SK-N-SH (cell line): Measurements from ENCODE around the gene DIP2A. TPM values are rescaled to one million over a fixed set of nuclear protein-coding genes. Genes with fewer than 3 reads are reported as not detected.

Experiments used
- CTCF ChIA-PET: fragments of 300-600, 350-600 bp; formaldehyde crosslinking; extraction: SDS; loops from one replicate; lab custom pipeline; 2021; lab: Yijun Ruan, JAX
- POLR2A ChIA-PET: fragments of 350-600 bp; sonication (Branson Sonifier 250); formaldehyde crosslinking; extraction: SDS; loops from one replicate; lab custom pipeline; 2020; ENCODE audit warnings: antibody characterized with exemption, inconsistent platforms; lab: Yijun Ruan, JAX
- DNase-seq: peaks from one replicate; pipeline ENCODE4 v3.0.0; 2012
- H2AFZ ChIP-seq: fragments of 200-600 bp; sonication (generic); 2 replicates; pipeline ENCODE4 v1.8.1; 2016; ENCODE audit warnings: antibody characterized with exemption, mild to moderate bottlenecking, low read depth
- H3F3A ChIP-seq: fragments of 200-600 bp; sonication (generic); replicated peaks from 2 replicates; pipeline ENCODE3; 2016; ENCODE audit warnings: antibody characterized with exemption, mild to moderate bottlenecking; ENCODE audit not compliant: insufficient read depth
- H3K27ac ChIP-seq, 2 experiments: fragments of 200-500 bp in 1 of 2; fragments of 200-600 bp in 1 of 2; sonication (Bioruptor generic) in 1 of 2; sonication (generic), shearing (Covaris generic) in 1 of 2; 2 replicates each; pipeline versions ENCODE4 v1.5.1 to v1.6.1; 2014 to 2016; ENCODE audit warnings: low read depth in 2 of 2, inconsistent platforms in 1 of 2, low read length in 1 of 2, mild to moderate bottlenecking in 1 of 2, mixed read lengths in 1 of 2
- H3K27me3 ChIP-seq: fragments of 200-600 bp; sonication (generic), shearing (Covaris generic); 2 replicates; pipeline ENCODE4 v1.6.1; 2016; ENCODE audit warnings: mixed run types; ENCODE audit not compliant: insufficient read depth
- H3K36me3 ChIP-seq, 2 experiments: fragments of 200-500 bp in 1 of 2; fragments of 200-600 bp in 1 of 2; sonication (Bioruptor generic) in 1 of 2; sonication (generic) in 1 of 2; replicated peaks in 1 of 2; 2 replicates each; pipeline versions ENCODE3 to v1.5.1; 2014 to 2016; ENCODE audit warnings: low read length in 1 of 2, mild to moderate bottlenecking in 1 of 2; ENCODE audit not compliant: insufficient read depth in 2 of 2, control insufficient read depth in 1 of 2
- H3K4me1 ChIP-seq, 2 experiments: fragments of 200-500 bp in 1 of 2; fragments of 200-600 bp in 1 of 2; sonication (Bioruptor generic) in 1 of 2; sonication (generic), shearing (Covaris generic) in 1 of 2; 2 replicates each; pipeline versions ENCODE4 v1.5.1 to v1.6.1; 2014 to 2016; ENCODE audit warnings: low read depth in 1 of 2, low read length in 1 of 2, mixed run types in 1 of 2; ENCODE audit not compliant: insufficient read depth in 2 of 2, control insufficient read depth in 1 of 2
- H3K4me2 ChIP-seq: fragments of 200-600 bp; sonication (generic), shearing (Covaris generic); 2 replicates; pipeline ENCODE4 v1.6.1; 2017; ENCODE audit warnings: mixed run types
- H3K4me3 ChIP-seq, 2 experiments: fragments of 200-500 bp in 1 of 2; fragments of 200-600 bp in 1 of 2; sonication (Bioruptor generic) in 1 of 2; sonication (generic), shearing (Covaris generic) in 1 of 2; 2 replicates each; pipeline versions ENCODE4 v1.5.1 to v1.8.1; 2014 to 2016; ENCODE audit warnings: low read depth in 2 of 2, inconsistent platforms in 1 of 2, low read length in 1 of 2, mild to moderate bottlenecking in 1 of 2, mixed read lengths in 1 of 2, moderate library complexity in 1 of 2
- H3K79me2 ChIP-seq: fragments of 200-600 bp; sonication (generic); 2 replicates; pipeline ENCODE4 v1.8.1; 2017; ENCODE audit warnings: mild to moderate bottlenecking; ENCODE audit not compliant: insufficient read depth
- H3K9ac ChIP-seq: fragments of 200-600 bp; sonication (generic); 2 replicates; pipeline ENCODE4 v1.6.1; 2017; ENCODE audit warnings: mixed run types
- H3K9me2 ChIP-seq: fragments of 200-600 bp; sonication (generic); 2 replicates; pipeline ENCODE4 v1.6.1; 2017; ENCODE audit warnings: mixed run types
- H3K9me3 ChIP-seq: fragments of 200-600 bp; sonication (generic); 2 replicates; pipeline ENCODE4 v1.6.1; 2017; ENCODE audit warnings: mixed run types, mild to moderate bottlenecking, moderate library complexity
- H4K20me1 ChIP-seq: fragments of 200-600 bp; sonication (generic); 2 replicates; pipeline ENCODE4 v1.6.1; 2017; ENCODE audit warnings: mild to moderate bottlenecking, mixed run types; ENCODE audit not compliant: insufficient read depth
- CHD2 ChIP-seq: fragments of 150-350 bp; IDR thresholded peaks from 2 replicates; pipeline ENCODE4 v1.6.1; 2018; ENCODE audit warnings: low read length; ENCODE audit not compliant: partially characterized antibody
- ELF1 ChIP-seq: IDR thresholded peaks from 2 replicates; pipeline ENCODE4 v1.4.0; 2012
- EP300 ChIP-seq, 2 experiments: IDR thresholded peaks; 2 replicates each; pipeline versions ENCODE4 v1.4.0 to v1.6.1; 2012; ENCODE audit warnings: borderline replicate concordance in 1 of 2, low read depth in 1 of 2, low read length in 1 of 2
- FOXJ3 ChIP-seq: sonication (generic); formaldehyde crosslinking; IDR thresholded peaks from 2 replicates; pipeline ENCODE4 v1.5.1; 2020; ENCODE audit warnings: mild to moderate bottlenecking, missing genetic modification reagents
- GATA2 ChIP-seq: sonication (generic); formaldehyde crosslinking; IDR thresholded peaks from 2 replicates; pipeline ENCODE4 v1.5.0; 2020; ENCODE audit warnings: mild to moderate bottlenecking, missing genetic modification reagents
- MXI1 ChIP-seq: IDR thresholded peaks from 2 replicates; pipeline ENCODE4 v1.6.1; 2012; ENCODE audit warnings: mild to moderate bottlenecking, low read depth, low read length, improper control_type of control experiment
- NRF1 ChIP-seq: IDR thresholded peaks from 2 replicates; pipeline ENCODE4 v1.6.1; 2012; ENCODE audit warnings: low read depth, mild to moderate bottlenecking, low read length
- POLR2AphosphoS5 ChIP-seq: IDR thresholded peaks from 2 replicates; pipeline ENCODE4 v1.6.1; 2012; ENCODE audit warnings: low read depth, low read length
- RAD21 ChIP-seq: IDR thresholded peaks from 2 replicates; pipeline ENCODE4 v1.6.1; 2012; ENCODE audit warnings: mild to moderate bottlenecking, low read length
- RFX5 ChIP-seq: IDR thresholded peaks from 2 replicates; pipeline ENCODE4 v1.6.1; 2012; ENCODE audit warnings: mild to moderate bottlenecking, improper control_type of control experiment, low read length
- SIN3A ChIP-seq: IDR thresholded peaks from 2 replicates; pipeline ENCODE4 v1.6.1; 2012; ENCODE audit warnings: low read depth, mild to moderate bottlenecking, low read length, moderate library complexity, borderline replicate concordance
- TAF1 ChIP-seq: IDR thresholded peaks from 2 replicates; pipeline ENCODE4 v1.6.1; 2012; ENCODE audit warnings: low read depth, mild to moderate bottlenecking, low read length, moderate library complexity, borderline replicate concordance
- USF1 ChIP-seq: IDR thresholded peaks from 2 replicates; pipeline ENCODE4 v1.4.0; 2012; ENCODE audit warnings: low read depth, borderline replicate concordance
- YY1 ChIP-seq: IDR thresholded peaks from 2 replicates; pipeline ENCODE4 v1.4.0; 2012; ENCODE audit warnings: low read depth, mild to moderate bottlenecking
- WGBS: methylation state at CpG from one replicate; pipeline ENCODE4 v1.1.6; 2017; ENCODE audit warnings: low lambda C conversion rate; 5-methylcytosine and 5-hydroxymethylcytosine counted together
- polyA plus RNA-seq, 3 experiments: library from polyadenylated mRNA; depleted of rRNA; stranded (reverse); fragments of >200 nt; gene quantifications; 2 replicates each; pipeline ENCODE4 v1.2.3, GENCODE V29; 2012
- TF ChIP-seq, protein P1 (sequence below): fragments of 200-600 bp; sonication (generic); IDR thresholded peaks from 2 replicates; pipeline ENCODE4 v1.6.1; 2017; ENCODE audit warnings: antibody characterized with exemption, mild to moderate bottlenecking, moderate library complexity
- TF ChIP-seq, protein P2 (sequence below): IDR thresholded peaks from 2 replicates; pipeline ENCODE4 v1.4.0; 2012; ENCODE audit warnings: low read depth
- TF ChIP-seq, protein P3 (sequence below): IDR thresholded peaks from 2 replicates; pipeline ENCODE4 v1.4.0; 2012; ENCODE audit warnings: low read depth, borderline replicate concordance
- TF ChIP-seq, protein P4 (sequence below): fragments of 150-350 bp; IDR thresholded peaks from 2 replicates; pipeline ENCODE4 v1.6.1; 2016; ENCODE audit warnings: mild to moderate bottlenecking, low read depth, low read length

The DIP2A gene, protein sequence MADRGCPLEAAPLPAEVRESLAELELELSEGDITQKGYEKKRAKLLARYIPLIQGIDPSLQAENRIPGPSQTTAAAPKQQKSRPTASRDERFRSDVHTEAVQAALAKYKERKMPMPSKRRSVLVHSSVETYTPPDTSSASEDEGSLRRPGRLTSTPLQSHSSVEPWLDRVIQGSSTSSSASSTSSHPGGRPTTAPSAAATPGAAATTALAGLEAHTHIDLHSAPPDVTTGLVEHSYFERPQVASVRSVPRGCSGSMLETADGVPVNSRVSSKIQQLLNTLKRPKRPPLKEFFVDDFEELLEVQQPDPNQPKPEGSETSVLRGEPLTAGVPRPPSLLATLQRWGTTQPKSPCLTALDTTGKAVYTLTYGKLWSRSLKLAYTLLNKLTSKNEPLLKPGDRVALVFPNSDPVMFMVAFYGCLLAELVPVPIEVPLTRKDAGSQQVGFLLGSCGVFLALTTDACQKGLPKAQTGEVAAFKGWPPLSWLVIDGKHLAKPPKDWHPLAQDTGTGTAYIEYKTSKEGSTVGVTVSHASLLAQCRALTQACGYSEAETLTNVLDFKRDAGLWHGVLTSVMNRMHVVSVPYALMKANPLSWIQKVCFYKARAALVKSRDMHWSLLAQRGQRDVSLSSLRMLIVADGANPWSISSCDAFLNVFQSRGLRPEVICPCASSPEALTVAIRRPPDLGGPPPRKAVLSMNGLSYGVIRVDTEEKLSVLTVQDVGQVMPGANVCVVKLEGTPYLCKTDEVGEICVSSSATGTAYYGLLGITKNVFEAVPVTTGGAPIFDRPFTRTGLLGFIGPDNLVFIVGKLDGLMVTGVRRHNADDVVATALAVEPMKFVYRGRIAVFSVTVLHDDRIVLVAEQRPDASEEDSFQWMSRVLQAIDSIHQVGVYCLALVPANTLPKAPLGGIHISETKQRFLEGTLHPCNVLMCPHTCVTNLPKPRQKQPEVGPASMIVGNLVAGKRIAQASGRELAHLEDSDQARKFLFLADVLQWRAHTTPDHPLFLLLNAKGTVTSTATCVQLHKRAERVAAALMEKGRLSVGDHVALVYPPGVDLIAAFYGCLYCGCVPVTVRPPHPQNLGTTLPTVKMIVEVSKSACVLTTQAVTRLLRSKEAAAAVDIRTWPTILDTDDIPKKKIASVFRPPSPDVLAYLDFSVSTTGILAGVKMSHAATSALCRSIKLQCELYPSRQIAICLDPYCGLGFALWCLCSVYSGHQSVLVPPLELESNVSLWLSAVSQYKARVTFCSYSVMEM (N-terminal part only)
- polyA plus RNA-seq (2012; rRNA removed) = 26.9 and 33.1 TPM in 2 replicates
- polyA plus RNA-seq (2012; cell fraction: cytosol; rRNA removed) = 15.2 and 16.7 TPM in 2 replicates
- 105 and 109 TPM in 2 replicates for polyA plus RNA-seq (2012; cell fraction: nucleus; rRNA removed)

DNA sequence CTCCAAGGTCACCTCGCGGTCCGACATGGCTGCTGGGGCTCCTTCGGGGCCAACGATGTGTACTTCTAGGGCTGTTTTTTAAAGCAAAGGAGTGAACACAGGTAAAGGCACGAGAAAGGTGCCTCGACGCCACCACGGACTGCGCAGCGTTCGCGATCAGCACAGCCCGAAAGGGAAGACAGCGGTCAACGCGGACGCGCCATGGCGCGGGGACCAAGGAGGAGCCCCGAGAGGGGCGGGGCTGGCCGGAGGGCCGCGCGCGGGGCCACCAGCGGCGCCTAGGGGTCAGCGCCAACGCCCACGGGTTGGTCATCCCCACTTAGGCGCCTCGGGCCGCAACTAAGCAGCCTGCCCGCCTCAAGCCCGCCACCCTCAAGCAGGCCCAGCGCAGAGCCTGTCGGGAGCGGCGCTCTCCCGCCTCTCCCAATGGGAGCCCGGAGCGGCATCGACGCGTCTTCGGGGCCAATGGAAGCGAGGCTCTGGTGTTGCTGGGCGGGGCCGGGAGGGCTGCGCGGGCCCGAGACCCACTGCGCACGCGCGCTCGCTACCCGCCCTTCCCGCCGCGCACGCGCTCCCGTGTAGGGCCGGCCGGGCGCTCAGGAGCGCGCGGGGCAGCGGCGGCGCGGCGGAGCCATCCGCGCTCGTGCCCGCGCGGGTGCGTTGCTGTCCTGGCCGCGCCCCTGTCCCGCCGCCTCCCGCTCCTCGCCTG is at the start of gene DIP2A:
Gene DIP2A (plus strand): TSS at position 577 of the 709 bp plus-strand sequence. CDS start 241 bp downstream, outside the sequence.
- Histone ChIP-seq H3K4me3 (peak within 1 kb of the TSS; percentile 78 to 88), H3F3A (peaks cover 29% of the 10 kb centered on the region), H4K20me1 (peaks cover 10% of the 10 kb centered on the region), H3K9me2 (no peaks in the 10 kb centered on the region), H3K4me2 (peak within 1 kb of the TSS; percentile 99), H3K79me2 (peaks cover 68% of the 10 kb centered on the region), H3K27me3 (no peaks in the 10 kb centered on the region), H3K36me3 (peaks cover 3 to 7% of the 10 kb centered on the region in 2 experiments), H2AFZ (peak within 1 kb of the TSS; percentile 88), H3K27ac (peak within 1 kb of the TSS; percentile 75 to 87), H3K9me3 (no peaks in the 10 kb centered on the region), H3K9ac (peak within 1 kb of the TSS; percentile 95), H3K4me1 (peaks cover 25 to 29% of the 10 kb centered on the region in 2 experiments)
- DNase-seq = peak; percentile 100
- ChIA-PET POLR2A (interaction anchor here (1.3 to 1.4 kb wide), 2 partner anchors 177 kb away, joined by 5 to 8 read pairs; partner anchors contain the start of gene PRMT2), CTCF (interaction anchor here (1.0 to 1.1 kb wide), 2 partner anchors 11 to 181 kb away, joined by 3 read pairs; no protein-coding TSS in a partner anchor)
- WGBS = 0% methylated on average over 16 of the region's 91 CpGs
- TF ChIP-seq ELF1 = no peak
- peak; percentile 74; the same call in 1 of the 2 replicates for TF ChIP-seq POLR2AphosphoS5
- no peak for TF ChIP-seq RAD21
- TF ChIP-seq, protein P1, sequence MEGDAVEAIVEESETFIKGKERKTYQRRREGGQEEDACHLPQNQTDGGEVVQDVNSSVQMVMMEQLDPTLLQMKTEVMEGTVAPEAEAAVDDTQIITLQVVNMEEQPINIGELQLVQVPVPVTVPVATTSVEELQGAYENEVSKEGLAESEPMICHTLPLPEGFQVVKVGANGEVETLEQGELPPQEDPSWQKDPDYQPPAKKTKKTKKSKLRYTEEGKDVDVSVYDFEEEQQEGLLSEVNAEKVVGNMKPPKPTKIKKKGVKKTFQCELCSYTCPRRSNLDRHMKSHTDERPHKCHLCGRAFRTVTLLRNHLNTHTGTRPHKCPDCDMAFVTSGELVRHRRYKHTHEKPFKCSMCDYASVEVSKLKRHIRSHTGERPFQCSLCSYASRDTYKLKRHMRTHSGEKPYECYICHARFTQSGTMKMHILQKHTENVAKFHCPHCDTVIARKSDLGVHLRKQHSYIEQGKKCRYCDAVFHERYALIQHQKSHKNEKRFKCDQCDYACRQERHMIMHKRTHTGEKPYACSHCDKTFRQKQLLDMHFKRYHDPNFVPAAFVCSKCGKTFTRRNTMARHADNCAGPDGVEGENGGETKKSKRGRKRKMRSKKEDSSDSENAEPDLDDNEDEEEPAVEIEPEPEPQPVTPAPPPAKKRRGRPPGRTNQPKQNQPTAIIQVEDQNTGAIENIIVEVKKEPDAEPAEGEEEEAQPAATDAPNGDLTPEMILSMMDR = no peak
- peak; percentile 98 for TF ChIP-seq RFX5
- peak; percentile 67; the same call in 1 of the 2 replicates for TF ChIP-seq YY1
- TF ChIP-seq, protein P2, sequence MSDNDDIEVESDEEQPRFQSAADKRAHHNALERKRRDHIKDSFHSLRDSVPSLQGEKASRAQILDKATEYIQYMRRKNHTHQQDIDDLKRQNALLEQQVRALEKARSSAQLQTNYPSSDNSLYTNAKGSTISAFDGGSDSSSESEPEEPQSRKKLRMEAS = peak; percentile 87
- no peak for TF ChIP-seq GATA2 (CRISPR knock-in tag)
- TF ChIP-seq NRF1 = peak; percentile 91
- TF ChIP-seq USF1 = no peak
- TF ChIP-seq, protein P3, sequence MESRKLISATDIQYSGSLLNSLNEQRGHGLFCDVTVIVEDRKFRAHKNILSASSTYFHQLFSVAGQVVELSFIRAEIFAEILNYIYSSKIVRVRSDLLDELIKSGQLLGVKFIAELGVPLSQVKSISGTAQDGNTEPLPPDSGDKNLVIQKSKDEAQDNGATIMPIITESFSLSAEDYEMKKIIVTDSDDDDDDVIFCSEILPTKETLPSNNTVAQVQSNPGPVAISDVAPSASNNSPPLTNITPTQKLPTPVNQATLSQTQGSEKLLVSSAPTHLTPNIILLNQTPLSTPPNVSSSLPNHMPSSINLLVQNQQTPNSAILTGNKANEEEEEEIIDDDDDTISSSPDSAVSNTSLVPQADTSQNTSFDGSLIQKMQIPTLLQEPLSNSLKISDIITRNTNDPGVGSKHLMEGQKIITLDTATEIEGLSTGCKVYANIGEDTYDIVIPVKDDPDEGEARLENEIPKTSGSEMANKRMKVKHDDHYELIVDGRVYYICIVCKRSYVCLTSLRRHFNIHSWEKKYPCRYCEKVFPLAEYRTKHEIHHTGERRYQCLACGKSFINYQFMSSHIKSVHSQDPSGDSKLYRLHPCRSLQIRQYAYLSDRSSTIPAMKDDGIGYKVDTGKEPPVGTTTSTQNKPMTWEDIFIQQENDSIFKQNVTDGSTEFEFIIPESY = no peak
- TF ChIP-seq FOXJ3 (CRISPR knock-in tag) = no peak
- TF ChIP-seq, protein P4, sequence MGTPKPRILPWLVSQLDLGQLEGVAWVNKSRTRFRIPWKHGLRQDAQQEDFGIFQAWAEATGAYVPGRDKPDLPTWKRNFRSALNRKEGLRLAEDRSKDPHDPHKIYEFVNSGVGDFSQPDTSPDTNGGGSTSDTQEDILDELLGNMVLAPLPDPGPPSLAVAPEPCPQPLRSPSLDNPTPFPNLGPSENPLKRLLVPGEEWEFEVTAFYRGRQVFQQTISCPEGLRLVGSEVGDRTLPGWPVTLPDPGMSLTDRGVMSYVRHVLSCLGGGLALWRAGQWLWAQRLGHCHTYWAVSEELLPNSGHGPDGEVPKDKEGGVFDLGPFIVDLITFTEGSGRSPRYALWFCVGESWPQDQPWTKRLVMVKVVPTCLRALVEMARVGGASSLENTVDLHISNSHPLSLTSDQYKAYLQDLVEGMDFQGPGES = peak; percentile 50; the same call in 1 of the 2 replicates
- TF ChIP-seq MXI1 = peak; percentile 72
- peak; percentile 75 for TF ChIP-seq TAF1
- TF ChIP-seq SIN3A = peak; percentile 96
- TF ChIP-seq EP300 (IDR thresholded peaks at IDR 0.05; ENCODE audit: borderline replicate concordance in 1 of 2, low read depth in 1 of 2, low read length in 1 of 2) = peak; percentile 18 to 82; a peak in 2 of 4 replicates
- no peak for TF ChIP-seq CHD2
